Measurements from ENCODE around the gene FBXW11.

DNA sequence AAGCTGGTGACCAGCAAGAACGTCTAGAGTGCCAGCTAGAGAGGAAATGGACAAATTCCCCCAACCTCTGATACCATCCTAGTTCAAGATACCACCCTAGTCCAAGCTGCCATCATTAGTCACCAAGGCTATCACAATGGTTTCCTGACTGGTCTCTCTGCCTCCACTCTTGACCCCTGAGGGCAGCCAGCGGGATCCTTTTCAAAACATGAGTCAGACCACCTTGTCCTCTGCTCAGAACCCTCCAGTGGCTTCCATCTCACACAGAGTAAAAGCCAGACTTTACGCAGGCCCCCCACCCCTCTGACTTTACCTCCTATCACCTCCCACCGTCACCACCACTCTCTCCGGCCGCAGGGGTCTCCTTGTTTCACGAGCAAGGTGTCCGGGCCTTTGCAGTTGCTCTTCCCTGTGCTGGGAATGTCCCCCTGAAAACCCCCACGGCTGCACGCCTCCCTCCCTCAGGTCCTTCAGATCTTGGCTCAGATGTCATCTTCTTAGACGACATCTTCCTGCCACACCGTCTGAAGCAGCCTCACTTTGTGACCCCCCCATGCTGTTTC is 42.2 kb upstream of the FBXW11 start:
- TF ChIP-seq, protein P1, sequence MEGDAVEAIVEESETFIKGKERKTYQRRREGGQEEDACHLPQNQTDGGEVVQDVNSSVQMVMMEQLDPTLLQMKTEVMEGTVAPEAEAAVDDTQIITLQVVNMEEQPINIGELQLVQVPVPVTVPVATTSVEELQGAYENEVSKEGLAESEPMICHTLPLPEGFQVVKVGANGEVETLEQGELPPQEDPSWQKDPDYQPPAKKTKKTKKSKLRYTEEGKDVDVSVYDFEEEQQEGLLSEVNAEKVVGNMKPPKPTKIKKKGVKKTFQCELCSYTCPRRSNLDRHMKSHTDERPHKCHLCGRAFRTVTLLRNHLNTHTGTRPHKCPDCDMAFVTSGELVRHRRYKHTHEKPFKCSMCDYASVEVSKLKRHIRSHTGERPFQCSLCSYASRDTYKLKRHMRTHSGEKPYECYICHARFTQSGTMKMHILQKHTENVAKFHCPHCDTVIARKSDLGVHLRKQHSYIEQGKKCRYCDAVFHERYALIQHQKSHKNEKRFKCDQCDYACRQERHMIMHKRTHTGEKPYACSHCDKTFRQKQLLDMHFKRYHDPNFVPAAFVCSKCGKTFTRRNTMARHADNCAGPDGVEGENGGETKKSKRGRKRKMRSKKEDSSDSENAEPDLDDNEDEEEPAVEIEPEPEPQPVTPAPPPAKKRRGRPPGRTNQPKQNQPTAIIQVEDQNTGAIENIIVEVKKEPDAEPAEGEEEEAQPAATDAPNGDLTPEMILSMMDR (IDR thresholded peaks at IDR 0.05) = no peak
- no peak for TF ChIP-seq POLR2A (IDR thresholded peaks at IDR 0.05)

Data from adrenal gland (tissue), 5 donors.